DND-41 (cell line): ENCODE measurements around the gene POFUT1.
"Not testable (repeated sequence)": the region's sequence is repeated elsewhere in the genome, so short reads cannot be mapped to it uniquely, and the experiment has no call there.

Experiments
- ATAC-seq: fragments of 200-7000 bp; cut with Tn5 transposase; 3 replicates; pipeline ENCODE4 v1.9.1; 2021; ENCODE audit warnings: low read depth; ENCODE audit not compliant: insufficient read depth
- DNase-seq: peaks from one replicate; pipeline ENCODE4 v3.0.0-alpha.2; 2020
- H2AFZ ChIP-seq: 2 replicates; pipeline ENCODE4 v1.6.0; 2012; ENCODE audit warnings: low read depth, low read length
- H3K27ac ChIP-seq: 2 replicates; pipeline ENCODE4 v1.5.1; 2012; ENCODE audit warnings: low read length, inconsistent platforms
- H3K27me3 ChIP-seq: fragments of 200-600 bp; sonication (generic); 2 replicates; pipeline ENCODE4 v1.6.0; 2012; ENCODE audit warnings: low read length, mild to moderate bottlenecking, inconsistent platforms; ENCODE audit not compliant: insufficient read depth, poor library complexity
- H3K36me3 ChIP-seq: 2 replicates; pipeline ENCODE4 v1.5.1; 2012; ENCODE audit warnings: low read length, inconsistent platforms; ENCODE audit not compliant: insufficient read depth
- H3K4me1 ChIP-seq: 2 replicates; pipeline ENCODE4 v1.5.1; 2012; ENCODE audit warnings: mild to moderate bottlenecking, low read length; ENCODE audit not compliant: insufficient read depth
- H3K4me2 ChIP-seq: 2 replicates; pipeline ENCODE4 v1.6.0; 2012; ENCODE audit warnings: mild to moderate bottlenecking, moderate library complexity, low read length, inconsistent platforms; ENCODE audit not compliant: insufficient read depth
- H3K4me3 ChIP-seq, 2 experiments: fragments of 200-600 bp in 1 of 2; shearing (Covaris generic) in 1 of 2; 2 replicates each; pipeline ENCODE4 v1.5.1; 2012 to 2016; ENCODE audit warnings: inconsistent platforms in 2 of 2, low read length in 2 of 2, mild to moderate bottlenecking in 2 of 2, low read depth in 1 of 2, moderate library complexity in 1 of 2
- H3K79me2 ChIP-seq: 2 replicates; pipeline ENCODE4 v1.6.0; 2012; ENCODE audit warnings: low read length, inconsistent platforms; ENCODE audit not compliant: insufficient read depth
- H3K9ac ChIP-seq: 2 replicates; pipeline ENCODE4 v1.6.0; 2012; ENCODE audit warnings: low read depth, mild to moderate bottlenecking, inconsistent platforms, low read length, moderate library complexity
- H3K9me3 ChIP-seq: 2 replicates; pipeline ENCODE4 v1.5.1; 2012; ENCODE audit warnings: low read length, moderate library complexity, mild to moderate bottlenecking, inconsistent platforms; ENCODE audit not compliant: insufficient read depth, severe bottlenecking
- H4K20me1 ChIP-seq: 2 replicates; pipeline ENCODE4 v1.6.0; 2012; ENCODE audit warnings: low read length; ENCODE audit not compliant: insufficient read depth
- CTCF ChIP-seq: IDR thresholded peaks from 2 replicates; pipeline ENCODE4 v1.5.1; 2012; ENCODE audit warnings: borderline replicate concordance, low read length, moderate library complexity, mild to moderate bottlenecking; ENCODE audit not compliant: poor library complexity, severe bottlenecking; ENCODE audit errors: extremely low read depth
- EZH2 ChIP-seq: IDR thresholded peaks from 3 replicates; pipeline ENCODE4 v1.6.1; 2012; ENCODE audit warnings: borderline replicate concordance, low read depth, mild to moderate bottlenecking, moderate library complexity, low read length, inconsistent platforms; ENCODE audit not compliant: severe bottlenecking

The POFUT1 gene

DNA sequence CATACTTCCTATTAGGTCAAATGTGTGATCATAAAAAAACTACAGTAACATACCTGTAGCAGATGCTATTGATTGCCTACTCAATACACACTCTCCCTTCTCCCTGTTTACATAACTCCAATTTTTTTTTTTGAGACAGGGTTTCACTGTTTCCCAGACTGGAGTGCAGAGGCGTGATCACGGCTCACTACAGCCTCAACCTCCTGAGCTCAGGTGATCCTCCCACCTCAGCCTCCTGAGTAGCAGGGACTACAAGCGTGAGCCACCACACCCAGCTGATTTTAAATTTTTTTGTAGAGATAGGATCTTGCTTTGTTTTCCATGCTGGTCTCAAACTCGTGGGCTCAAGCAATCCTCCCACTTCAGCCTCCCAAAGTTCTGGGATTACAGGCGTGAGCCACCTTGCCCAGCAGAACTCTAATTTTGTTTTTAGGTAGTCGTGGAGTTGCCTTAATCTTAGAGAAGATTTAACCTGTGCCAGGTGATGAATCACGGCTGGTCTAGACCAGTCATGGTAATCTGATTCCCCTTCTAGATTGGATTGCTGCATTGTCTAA, 55.8 kb downstream of the POFUT1 start:
- TF ChIP-seq EZH2 = no peak
- no peak for TF ChIP-seq CTCF
- Histone ChIP-seq H3K9ac (no peak overlapping the region), H3K4me2 (no peak overlapping the region), H3K4me1 (no peaks in the 10 kb centered on the region), H2AFZ (no peak overlapping the region), H3K36me3 (no peaks in the 10 kb centered on the region), H3K27ac (no peak overlapping the region), H3K9me3 (no peaks in the 10 kb centered on the region), H4K20me1 (no peaks in the 10 kb centered on the region), H3K4me3 (no peak overlapping the region), H3K27me3 (no peaks in the 10 kb centered on the region), H3K79me2 (no peaks in the 10 kb centered on the region)
- DNase-seq (no peak), ATAC-seq (no peak)

DNA sequence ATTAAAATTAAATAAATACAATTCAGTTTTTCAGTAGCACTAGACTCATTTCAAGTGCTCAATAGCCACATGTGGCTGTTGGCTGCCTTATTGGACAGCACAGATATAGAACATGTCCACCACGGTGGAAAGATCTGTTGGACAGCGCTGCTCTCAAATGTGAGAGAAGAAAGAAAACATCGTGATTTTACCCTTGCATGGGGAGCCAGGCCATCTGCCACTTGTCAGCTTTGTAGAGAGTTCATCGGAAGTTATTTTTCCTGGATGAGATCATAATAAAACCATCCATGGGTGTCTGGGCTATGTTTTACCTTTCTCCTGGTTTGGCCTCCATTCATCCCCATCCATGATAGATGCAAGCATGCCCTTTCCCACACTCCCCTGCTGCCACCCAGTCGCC, 63.9 kb downstream of the POFUT1 start:
- Histone ChIP-seq H3K9ac (no peak overlapping the region), H3K4me2 (no peak overlapping the region), H3K27ac (no peak overlapping the region), H3K79me2 (no peaks in the 10 kb centered on the region), H3K27me3 (no peaks in the 10 kb centered on the region), H3K9me3 (no peaks in the 10 kb centered on the region), H3K4me3 (no peak overlapping the region), H4K20me1 (no peaks in the 10 kb centered on the region), H2AFZ (no peak overlapping the region), H3K4me1 (peaks cover 18% of the 10 kb centered on the region), H3K36me3 (no peaks in the 10 kb centered on the region)
- TF ChIP-seq EZH2 = no peak
- TF ChIP-seq CTCF = no peak
- ATAC-seq (no peak), DNase-seq (no peak)

- no peaks in the 10 kb centered on the region for H3K36me3 ChIP-seq
- ATAC-seq (no peak), DNase-seq (no peak)
- H2AFZ ChIP-seq = no peak overlapping the region
- H3K9me3 ChIP-seq = no peaks in the 10 kb centered on the region
- peaks cover 15% of the 10 kb centered on the region for H3K79me2 ChIP-seq
- no peak overlapping the region for H3K27ac ChIP-seq
- no peaks in the 10 kb centered on the region for H4K20me1 ChIP-seq
- no peak for TF ChIP-seq EZH2
- TF ChIP-seq CTCF = no peak
- H3K27me3 ChIP-seq = no peaks in the 10 kb centered on the region
- no peak overlapping the region for H3K4me3 ChIP-seq
- no peak overlapping the region for H3K9ac ChIP-seq
- H3K4me1 ChIP-seq = peaks cover 39% of the 10 kb centered on the region
- no peak overlapping the region for H3K4me2 ChIP-seq
Measured at GRCh38 chr20:32274359-32274758, 66.7 kb downstream of the POFUT1 start.

DNA sequence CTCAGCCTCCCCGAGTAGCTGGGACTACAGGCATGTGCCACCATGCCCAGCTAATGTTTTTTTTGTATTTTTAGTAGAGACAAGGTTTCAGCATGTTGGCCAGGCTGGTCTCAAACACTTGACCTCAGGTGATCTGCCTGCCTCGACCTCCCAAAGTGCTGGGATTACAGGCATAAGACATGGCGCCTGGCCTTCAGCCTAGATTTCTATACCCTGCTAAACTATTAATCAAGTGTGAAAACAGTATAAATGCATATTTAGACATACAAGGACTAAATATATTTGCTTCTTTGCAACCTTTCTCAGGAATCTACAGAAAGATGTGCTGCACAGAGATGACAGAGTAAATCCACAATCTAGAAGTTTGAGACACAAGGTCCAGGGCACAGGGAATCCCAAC, 67.5 kb downstream of the POFUT1 start:
- not testable (repeated sequence) for H3K9me3 ChIP-seq, H3K4me2 ChIP-seq, H3K27ac ChIP-seq, ATAC-seq, H3K27me3 ChIP-seq, DNase-seq, H2AFZ ChIP-seq, H3K36me3 ChIP-seq, H3K4me3 ChIP-seq, H3K9ac ChIP-seq, H4K20me1 ChIP-seq
- Histone ChIP-seq H3K4me1 (peaks cover 33% of the 10 kb centered on the region), H3K79me2 (peaks cover 20% of the 10 kb centered on the region)
